ENCODE results near the gene BAD. TPM values are rescaled to one million over a fixed set of nuclear protein-coding genes. Genes with fewer than 3 reads are reported as not detected.

The BAD gene
- total RNA-seq, 1 experiment from 2014 or later, result 34.7 TPM

DNA sequence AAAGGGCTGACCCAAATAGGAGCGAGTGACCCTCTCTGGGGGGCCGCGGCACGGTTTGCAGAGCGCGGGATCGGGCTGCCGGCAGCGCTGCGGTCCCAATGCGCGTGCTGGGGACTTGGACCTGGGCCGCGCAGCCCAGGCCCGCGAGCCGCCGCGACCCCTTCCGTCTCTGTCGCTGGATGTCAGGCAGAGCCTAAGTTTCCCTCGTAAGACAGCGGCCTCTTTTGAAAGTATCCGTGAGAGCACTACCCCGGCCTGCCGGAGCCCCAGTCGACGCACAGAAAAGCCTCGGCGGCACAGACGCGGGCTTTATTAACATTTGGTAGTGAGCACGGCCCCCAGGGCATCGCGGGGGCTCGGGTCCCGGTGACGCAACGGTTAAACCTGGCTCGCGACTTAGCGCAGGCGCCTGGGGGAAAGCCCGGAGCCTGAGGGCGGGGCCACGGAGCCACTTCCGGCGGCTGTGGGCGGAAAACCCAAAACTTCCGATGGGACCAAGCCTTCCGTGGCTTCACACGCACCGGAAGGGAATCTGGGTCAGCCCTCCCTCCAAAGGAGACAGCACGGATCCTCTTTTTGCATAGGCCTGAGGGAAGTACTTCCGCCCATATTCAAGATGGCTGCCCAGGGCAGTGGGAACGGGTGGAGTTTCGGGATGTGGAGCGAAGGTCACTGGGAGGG lies 14.8 kb downstream of the BAD start (continued):
- TF ChIP-seq, protein P1, sequence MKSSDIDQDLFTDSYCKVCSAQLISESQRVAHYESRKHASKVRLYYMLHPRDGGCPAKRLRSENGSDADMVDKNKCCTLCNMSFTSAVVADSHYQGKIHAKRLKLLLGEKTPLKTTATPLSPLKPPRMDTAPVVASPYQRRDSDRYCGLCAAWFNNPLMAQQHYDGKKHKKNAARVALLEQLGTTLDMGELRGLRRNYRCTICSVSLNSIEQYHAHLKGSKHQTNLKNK (CRISPR knock-in tag; IDR thresholded peaks at IDR 0.05), result peak; percentile 70

- ChIA-PET CTCF (interaction anchor here (0.6 to 6.2 kb wide), 12 partner anchors 15 to 86 kb away, joined by 3 to 75 read pairs (median 10); partner anchors contain the start of genes BAD, CATSPERZ, ESRRA and FKBP2), POLR2A (interaction anchor here (0.6 to 3.9 kb wide), 10 partner anchors 13 to 84 kb away, joined by 3 to 25 read pairs (median 5); partner anchors contain the start of genes BAD, FKBP2, GPR137 and PLCB3)
- no peaks in the 10 kb centered on the region for H3K27me3 Mint-ChIP-seq (ENCODE audit: low read depth)
- H3K36me3 Mint-ChIP-seq, result peaks cover 13% of the 10 kb centered on the region
- no peaks in the 10 kb centered on the region for H3K9me3 Mint-ChIP-seq
- H3K4me1 Mint-ChIP-seq, result peaks cover 19% of the 10 kb centered on the region
- H3K4me3 Mint-ChIP-seq, result peak overlapping the region; percentile 99
- peak; percentile 3 for ATAC-seq
- TF ChIP-seq AFF4 (CRISPR knock-in tag; IDR thresholded peaks at IDR 0.05; ENCODE audit: borderline replicate concordance) (0 out of 2 replicates have a peak, but pooled peaks have one; percentile 11), NR2C2 (CRISPR knock-in tag; IDR thresholded peaks at IDR 0.05) (no peak), TEAD1 (CRISPR knock-in tag; IDR thresholded peaks at IDR 0.05) (0 out of 2 replicates have a peak, but pooled peaks have one; percentile 56), IRF2 (CRISPR knock-in tag; IDR thresholded peaks at IDR 0.05; ENCODE audit: borderline replicate concordance, low read depth) (no peak), TP53 (CRISPR knock-in tag; IDR thresholded peaks at IDR 0.05) (peak; percentile 82; the same call in 1 of the 2 replicates), JUN (CRISPR knock-in tag; IDR thresholded peaks at IDR 0.05) (0 out of 2 replicates have a peak, but pooled peaks have one; percentile 23)
- TF ChIP-seq, protein P2, sequence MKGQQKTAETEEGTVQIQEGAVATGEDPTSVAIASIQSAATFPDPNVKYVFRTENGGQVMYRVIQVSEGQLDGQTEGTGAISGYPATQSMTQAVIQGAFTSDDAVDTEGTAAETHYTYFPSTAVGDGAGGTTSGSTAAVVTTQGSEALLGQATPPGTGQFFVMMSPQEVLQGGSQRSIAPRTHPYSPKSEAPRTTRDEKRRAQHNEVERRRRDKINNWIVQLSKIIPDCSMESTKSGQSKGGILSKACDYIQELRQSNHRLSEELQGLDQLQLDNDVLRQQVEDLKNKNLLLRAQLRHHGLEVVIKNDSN (CRISPR knock-in tag; IDR thresholded peaks at IDR 0.05), result 0 out of 2 replicates have a peak, but pooled peaks have one; percentile 31
- TF ChIP-seq, protein P3, sequence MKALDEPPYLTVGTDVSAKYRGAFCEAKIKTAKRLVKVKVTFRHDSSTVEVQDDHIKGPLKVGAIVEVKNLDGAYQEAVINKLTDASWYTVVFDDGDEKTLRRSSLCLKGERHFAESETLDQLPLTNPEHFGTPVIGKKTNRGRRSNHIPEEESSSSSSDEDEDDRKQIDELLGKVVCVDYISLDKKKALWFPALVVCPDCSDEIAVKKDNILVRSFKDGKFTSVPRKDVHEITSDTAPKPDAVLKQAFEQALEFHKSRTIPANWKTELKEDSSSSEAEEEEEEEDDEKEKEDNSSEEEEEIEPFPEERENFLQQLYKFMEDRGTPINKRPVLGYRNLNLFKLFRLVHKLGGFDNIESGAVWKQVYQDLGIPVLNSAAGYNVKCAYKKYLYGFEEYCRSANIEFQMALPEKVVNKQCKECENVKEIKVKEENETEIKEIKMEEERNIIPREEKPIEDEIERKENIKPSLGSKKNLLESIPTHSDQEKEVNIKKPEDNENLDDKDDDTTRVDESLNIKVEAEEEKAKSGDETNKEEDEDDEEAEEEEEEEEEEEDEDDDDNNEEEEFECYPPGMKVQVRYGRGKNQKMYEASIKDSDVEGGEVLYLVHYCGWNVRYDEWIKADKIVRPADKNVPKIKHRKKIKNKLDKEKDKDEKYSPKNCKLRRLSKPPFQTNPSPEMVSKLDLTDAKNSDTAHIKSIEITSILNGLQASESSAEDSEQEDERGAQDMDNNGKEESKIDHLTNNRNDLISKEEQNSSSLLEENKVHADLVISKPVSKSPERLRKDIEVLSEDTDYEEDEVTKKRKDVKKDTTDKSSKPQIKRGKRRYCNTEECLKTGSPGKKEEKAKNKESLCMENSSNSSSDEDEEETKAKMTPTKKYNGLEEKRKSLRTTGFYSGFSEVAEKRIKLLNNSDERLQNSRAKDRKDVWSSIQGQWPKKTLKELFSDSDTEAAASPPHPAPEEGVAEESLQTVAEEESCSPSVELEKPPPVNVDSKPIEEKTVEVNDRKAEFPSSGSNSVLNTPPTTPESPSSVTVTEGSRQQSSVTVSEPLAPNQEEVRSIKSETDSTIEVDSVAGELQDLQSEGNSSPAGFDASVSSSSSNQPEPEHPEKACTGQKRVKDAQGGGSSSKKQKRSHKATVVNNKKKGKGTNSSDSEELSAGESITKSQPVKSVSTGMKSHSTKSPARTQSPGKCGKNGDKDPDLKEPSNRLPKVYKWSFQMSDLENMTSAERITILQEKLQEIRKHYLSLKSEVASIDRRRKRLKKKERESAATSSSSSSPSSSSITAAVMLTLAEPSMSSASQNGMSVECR (CRISPR knock-in tag; IDR thresholded peaks at IDR 0.05; ENCODE audit: borderline replicate concordance), result peak; percentile 11; the same call in 1 of the 2 replicates
- peak overlapping the region; percentile 99 for H3K27ac Mint-ChIP-seq
- peak; percentile 49 for DNase-seq (ENCODE audit: low spot score)
These were observed 15.4 kb downstream of the BAD start for GRCh38 chr11:64268893-64269539.
